Astrocyte (in vitro differentiated cells and primary cell): ENCODE results near the gene ADGRE1.

ENCODE experiments used
- CTCF ChIP-seq: IDR thresholded peaks from 2 replicates; pipeline ENCODE4 v1.5.1; 2011; ENCODE audit warnings: low read depth, mild to moderate bottlenecking, inconsistent platforms, low read length, moderate library complexity; ENCODE audit not compliant: insufficient read depth
- EZH2 ChIP-seq: IDR thresholded peaks from 2 replicates; pipeline ENCODE4 v1.6.1; 2012; ENCODE audit warnings: mild to moderate bottlenecking, low read length, inconsistent platforms; ENCODE audit not compliant: insufficient read depth

GRCh38 chr19:6890401-6890913 lies 3.1 kb downstream of the ADGRE1 start:
- TF ChIP-seq CTCF (no peak), EZH2 (no peak)
